ENCODE results near the gene HSDL2. TPM values are rescaled to one million over a fixed set of nuclear protein-coding genes. Genes with fewer than 3 reads are reported as not detected.
A peak's percentile ranks its signal among the peaks of the same experiment; 100 is the strongest.

Gene HSDL2
- total and polyA plus RNA-seq, 10 of the 15 experiments (the other 5 are each of a cell fraction or from before 2014, with no cell fraction given): 20.9 to 46.1 (median 27.0) TPM

GRCh38 chr9:112332214-112332613 is 47.7 kb upstream of the HSDL2 start:
- ATAC-seq: no peak
- POLR2A ChIA-PET: interaction anchor here (0.6 to 0.9 kb wide), 2 partner anchors 247 to 254 kb away, joined by 3 read pairs; no protein-coding TSS in a partner anchor

More at GRCh38 chr9:112332214-112332613, 47.7 kb upstream of the HSDL2 start:
- in situ Hi-C loops (cut with MboI): no loop called here
- no peak for TF ChIP-seq ATF7 (IDR thresholded peaks at IDR 0.05; ENCODE audit: low read depth)
- TF ChIP-seq RAD21 (IDR thresholded peaks at IDR 0.05; ENCODE audit: insufficient read depth, low read depth, low read length): no peak
- no peak for TF ChIP-seq HCFC1 (IDR thresholded peaks at IDR 0.05; ENCODE audit: low read length)
- no peak for TF ChIP-seq PBX3 (IDR thresholded peaks at IDR 0.05; ENCODE audit: insufficient replicate concordance, low read depth, low read length)
- no peak for TF ChIP-seq MEF2B (IDR thresholded peaks at IDR 0.05; ENCODE audit: partially characterized antibody, poor library complexity, severe bottlenecking)
- DNase-seq (ENCODE audit: low read depth, low spot score) (no peak), FAIRE-seq (no peak)
- ChIA-PET SMC1A (ENCODE audit: uncharacterized antibody, unreplicated experiment) (interaction anchor here (0.6 to 3.2 kb wide), 14 partner anchors 12 to 345 kb away, joined by 3 to 10 read pairs (median 3); partner anchors contain the start of gene HSDL2), CTCF (interaction anchor here (0.7 to 1.3 kb wide), 6 partner anchors 9 to 258 kb away, joined by 3 to 5 read pairs (median 4); no protein-coding TSS in a partner anchor), RAD21 (ENCODE audit: unreplicated experiment) (interaction anchor here (0.6 to 2.1 kb wide), 9 partner anchors 8 to 243 kb away, joined by 3 to 14 read pairs (median 4); no protein-coding TSS in a partner anchor)
- Histone ChIP-seq H3K9me3 (replicated peaks; ENCODE audit: control insufficient read depth, insufficient read depth, low read length) (no peaks in the 10 kb centered on the region), H4K20me1 (ENCODE audit: control insufficient read depth, insufficient read depth) (no peaks in the 10 kb centered on the region), H3K4me3 (peak overlapping the region; percentile 94), H3K36me3 (ENCODE audit: control insufficient read depth in 2 of 2, insufficient read depth in 2 of 2, low read length in 1 of 2) (no peaks in the 10 kb centered on the region), H3K4me2 (ENCODE audit: control insufficient read depth, insufficient read depth) (peak overlapping the region; percentile 47; the same call in 1 of the 2 replicates), H3K4me1 (ENCODE audit: control insufficient read depth, insufficient read depth, low read length) (peaks cover 9% of the 10 kb centered on the region), H3K9ac (ENCODE audit: control insufficient read depth, insufficient read depth, low read length) (peak overlapping the region; percentile 72), H3K27ac (ENCODE audit: control insufficient read depth, insufficient read depth) (peak overlapping the region; percentile 96), H3K27me3 (replicated peaks in 1 of 2; ENCODE audit: control insufficient read depth in 2 of 2, insufficient read depth in 2 of 2, low read length in 1 of 2) (no peaks in the 10 kb centered on the region), H2AFZ (ENCODE audit: control insufficient read depth, low read depth, low read length) (no peak overlapping the region), H3K79me2 (ENCODE audit: control insufficient read depth, insufficient read depth, low read length) (peaks cover 58% of the 10 kb centered on the region)
- intact Hi-C loops (cut with micrococcal nuclease; ENCODE audit: unreplicated experiment): loop anchor here (2.0 to 5.0 kb wide), 6 partner anchors 45 to 435 kb away; partner anchors contain the start of gene UGCG
- WGBS (ENCODE audit: insufficient coverage, insufficient replicate concordance, low lambda C conversion rate, missing lambda C conversion rate): under 1% methylated on average over 4 of the region's 4 CpGs
- no TSS peak for BruUV-seq (replicated peaks)
